Hepatocyte (in vitro differentiated cells): ENCODE data around the gene RASSF3. TPM values are rescaled to one million over a fixed set of nuclear protein-coding genes. Genes with fewer than 3 reads are reported as not detected.

Experiments used
- DNase-seq: peaks from one replicate; pipeline ENCODE4 v3.0.0-alpha.2; 2016; ENCODE audit warnings: low spot score
- H2AFZ ChIP-seq: fragments of 200-600 bp; sonication (generic); 2 replicates; pipeline ENCODE4 v1.6.0; 2016; ENCODE audit warnings: antibody characterized with exemption, mild to moderate bottlenecking
- H3K27ac ChIP-seq: fragments of 200-600 bp; sonication (generic); 2 replicates; pipeline ENCODE4 v1.5.1; 2016; ENCODE audit warnings: mild to moderate bottlenecking
- H3K27me3 ChIP-seq: fragments of 200-600 bp; sonication (generic); 2 replicates; pipeline ENCODE4 v1.6.1; 2016
- H3K36me3 ChIP-seq: fragments of 200-600 bp; sonication (generic); replicated peaks from 2 replicates; pipeline ENCODE4 v1.5.1; 2016; ENCODE audit warnings: low read depth; ENCODE audit not compliant: insufficient read depth
- H3K4me1 ChIP-seq: fragments of 200-600 bp; sonication (generic); 2 replicates; pipeline ENCODE4 v1.5.1; 2016; ENCODE audit warnings: mild to moderate bottlenecking, moderate library complexity; ENCODE audit not compliant: insufficient read depth
- H3K4me2 ChIP-seq: fragments of 200-600 bp; sonication (generic); 2 replicates; pipeline ENCODE4 v1.6.0; 2016
- H3K4me3 ChIP-seq: fragments of 200-600 bp; sonication (generic); 2 replicates; pipeline ENCODE4 v1.5.1; 2016; ENCODE audit warnings: mild to moderate bottlenecking
- H3K79me2 ChIP-seq: fragments of 200-600 bp; sonication (generic); 2 replicates; pipeline ENCODE4 v1.6.0; 2017; ENCODE audit warnings: mild to moderate bottlenecking
- H3K9me2 ChIP-seq: fragments of 200-600 bp; sonication (generic); replicated peaks from 2 replicates; pipeline ENCODE4 v1.6.0; 2017; ENCODE audit warnings: mild to moderate bottlenecking; ENCODE audit not compliant: insufficient read depth
- H3K9me3 ChIP-seq: fragments of 200-600 bp; sonication (generic); 2 replicates; pipeline ENCODE4 v1.5.1; 2016; ENCODE audit warnings: low read depth, mild to moderate bottlenecking
- H4K20me1 ChIP-seq: fragments of 200-600 bp; sonication (generic); 2 replicates; pipeline ENCODE4 v1.6.0; 2016; ENCODE audit warnings: mild to moderate bottlenecking; ENCODE audit not compliant: insufficient read depth, poor library complexity, severe bottlenecking
- CTCF ChIP-seq: fragments of 200-600 bp; sonication (generic); IDR thresholded peaks from 2 replicates; pipeline ENCODE4 v1.5.1; 2016; ENCODE audit warnings: antibody characterized with exemption, mild to moderate bottlenecking; ENCODE audit not compliant: poor library complexity
- EZH2 ChIP-seq: fragments of 200-600 bp; sonication (generic); IDR thresholded peaks from 2 replicates; pipeline ENCODE4 v1.6.1; 2016; ENCODE audit warnings: antibody characterized with exemption, mild to moderate bottlenecking, borderline replicate concordance
- EZH2phosphoT487 ChIP-seq: fragments of 200-600 bp; sonication (generic); IDR thresholded peaks from one replicate; pipeline ENCODE4 v1.6.1; 2018; ENCODE audit warnings: antibody characterized with exemption, mild to moderate bottlenecking, low read depth, moderate library complexity; ENCODE audit not compliant: unreplicated experiment, severe bottlenecking
- WGBS: methylation state at CpG from one replicate; pipeline ENCODE4 v1.1.6; 2016; ENCODE audit warnings: low lambda C conversion rate; ENCODE audit errors: missing lambda C conversion rate; 5-methylcytosine and 5-hydroxymethylcytosine counted together
- polyA plus RNA-seq: library from polyadenylated mRNA; unstranded; fragments of >200 nt; fragmentation: Nextera tagmentation; extraction: Ambion mirVana; gene quantifications from 2 replicates; pipeline ENCODE4 v1.2.1, GENCODE V29; 2016
- total RNA-seq: library from RNA; depleted of rRNA; stranded (reverse); fragments of >200 nt; gene quantifications from 2 replicates; pipeline ENCODE4 v1.2.3, GENCODE V29; 2014

The RASSF3 gene
- total and polyA plus RNA-seq, 2 experiments from 2014 or later: 7.8 to 22.3 TPM

- H3K4me3 ChIP-seq: no peak overlapping the region
- H3K9me3 ChIP-seq: no peaks in the 10 kb centered on the region
- no peak overlapping the region for H3K27ac ChIP-seq
- DNase-seq: peak; percentile 32
- no peaks in the 10 kb centered on the region for H3K9me2 ChIP-seq
- peaks cover 45% of the 10 kb centered on the region for H3K79me2 ChIP-seq
- no peaks in the 10 kb centered on the region for H4K20me1 ChIP-seq
- peaks cover 7% of the 10 kb centered on the region for H3K4me1 ChIP-seq
- H3K36me3 ChIP-seq: no peaks in the 10 kb centered on the region
- no peak overlapping the region for H3K4me2 ChIP-seq
- TF ChIP-seq CTCF: no peak
- peak; percentile 97 for TF ChIP-seq EZH2phosphoT487
- TF ChIP-seq EZH2: no peak
- H3K27me3 ChIP-seq: peaks cover 3% of the 10 kb centered on the region
- WGBS: 26% methylated on average over 1 of the region's 1 CpG
- H2AFZ ChIP-seq: no peak overlapping the region
Observed at GRCh38 chr12:64656429-64656828, 46.1 kb downstream of the RASSF3 start.

GRCh38 chr12:64658892-64659481 lies 48.7 kb downstream of the RASSF3 start:
- peaks cover 7% of the 10 kb centered on the region for H3K4me1 ChIP-seq
- peaks cover 3% of the 10 kb centered on the region for H3K27me3 ChIP-seq
- WGBS: 92% methylated on average over 3 of the region's 3 CpGs
- peaks cover 31% of the 10 kb centered on the region for H3K79me2 ChIP-seq
- no peaks in the 10 kb centered on the region for H3K9me3 ChIP-seq
- H3K36me3 ChIP-seq: no peaks in the 10 kb centered on the region
- H3K4me3 ChIP-seq: no peak overlapping the region
- H3K4me2 ChIP-seq: no peak overlapping the region
- no peak for DNase-seq
- no peaks in the 10 kb centered on the region for H4K20me1 ChIP-seq
- H3K27ac ChIP-seq: no peak overlapping the region
- no peaks in the 10 kb centered on the region for H3K9me2 ChIP-seq
- no peak overlapping the region for H2AFZ ChIP-seq
- TF ChIP-seq EZH2phosphoT487 (no peak), CTCF (no peak), EZH2 (no peak)

GRCh38 chr12:64660237-64661018 lies 50.1 kb downstream of the RASSF3 start:
- peaks cover 3% of the 10 kb centered on the region for H3K27me3 ChIP-seq
- H3K9me2 ChIP-seq: no peaks in the 10 kb centered on the region
- DNase-seq: no peak
- H3K36me3 ChIP-seq: no peaks in the 10 kb centered on the region
- no peaks in the 10 kb centered on the region for H4K20me1 ChIP-seq
- no peak overlapping the region for H3K27ac ChIP-seq
- no peaks in the 10 kb centered on the region for H3K9me3 ChIP-seq
- H3K79me2 ChIP-seq: peaks cover 40% of the 10 kb centered on the region
- TF ChIP-seq EZH2 (no peak), EZH2phosphoT487 (no peak), CTCF (no peak)
- H3K4me3 ChIP-seq: no peak overlapping the region
- H3K4me2 ChIP-seq: no peak overlapping the region
- no peak overlapping the region for H2AFZ ChIP-seq
- peaks cover 6% of the 10 kb centered on the region for H3K4me1 ChIP-seq
- 90% methylated on average over 6 of the region's 6 CpGs for WGBS
